Upper lobe of left lung (tissue), 6 donors: ENCODE results near the gene GMDS. TPM values are rescaled to one million over a fixed set of nuclear protein-coding genes. Genes with fewer than 3 reads are reported as not detected.

ENCODE experiments used
- ATAC-seq, 2 donors: fragments of 200-7000 bp; cut with Tn5 transposase; one replicate each; pipeline ENCODE4 v1.9.1; 2022; ENCODE audit warnings: mild to moderate bottlenecking in 2 of 2, moderate library complexity in 2 of 2; ENCODE audit not compliant: low FRiP score in 2 of 2
- DNase-seq, 2 donors: peaks; one replicate each; pipeline ENCODE4 v3.0.0-alpha.2; 2019 to 2020
- H3K27ac ChIP-seq, 4 donors: fragments of 200-600 bp; sonication (generic); one replicate each; pipeline ENCODE4 v1.5.1; 2016 to 2019
- H3K27me3 ChIP-seq, 4 donors: fragments of 200-600 bp; sonication (generic); one replicate each; pipeline ENCODE4 v1.5.1; 2017 to 2019
- H3K36me3 ChIP-seq, 4 donors: fragments of 200-600 bp; sonication (generic); one replicate each; pipeline ENCODE4 v1.5.1; 2016 to 2019
- H3K4me1 ChIP-seq, 4 donors: fragments of 200-600 bp; sonication (generic); one replicate each; pipeline ENCODE4 v1.5.1; 2018 to 2019
- H3K4me3 ChIP-seq, 4 donors: fragments of 200-600 bp; sonication (generic); one replicate each; pipeline ENCODE4 v1.5.1; 2017 to 2019; ENCODE audit warnings: mild to moderate bottlenecking in 2 of 4, moderate library complexity in 1 of 4
- H3K9me3 ChIP-seq, 4 donors: fragments of 200-600 bp; sonication (generic); one replicate each; pipeline ENCODE4 v1.5.1; 2018 to 2019
- EP300 ChIP-seq, 4 donors: sonication (generic); formaldehyde crosslinking; IDR thresholded peaks; one replicate each; pipeline ENCODE4 v1.5.1; 2017; ENCODE audit warnings: antibody characterized with exemption in 4 of 4, control low read depth in 2 of 4
- POLR2A ChIP-seq, 4 donors: fragments of 450-650 bp; IDR thresholded peaks; one replicate each; pipeline ENCODE4 v1.5.1; 2016 to 2017; ENCODE audit warnings: antibody characterized with exemption in 4 of 4, mild to moderate bottlenecking in 2 of 4
- POLR2AphosphoS5 ChIP-seq, 2 donors: sonication (generic); formaldehyde crosslinking; IDR thresholded peaks; one replicate each; pipeline ENCODE4 v1.5.1; 2017; ENCODE audit warnings: antibody characterized with exemption in 2 of 2
- WGBS, 2 donors: methylation state at CpG; one replicate each; pipeline ENCODE4 v1.1.5; 2017 to 2018; 5-methylcytosine and 5-hydroxymethylcytosine counted together
- total RNA-seq, 6 donors: library from RNA; depleted of rRNA in 4 of 6; stranded (reverse); fragments of >200 nt in 4 of 6; gene quantifications; one replicate each; pipeline versions ENCODE4 v1.1.0 to v1.2.1, GENCODE V29; 2016 to 2021
- TF ChIP-seq, protein P1 (sequence below), 6 experiments: fragments of 450-650 bp in 4 of 6; fragments of 200-600 bp in 2 of 6; sonication (generic) in 2 of 6; IDR thresholded peaks; one replicate each; pipeline ENCODE4 v1.5.1; 2016 to 2019; ENCODE audit warnings: antibody characterized with exemption in 6 of 6
- donor health status: DM: no; HTN: no; CAD: no; lungs with moderate emphysema.
- donor health status: DM: no; HTN: yes; CAD: no; lungs with severe emphysema.

Gene GMDS
- total RNA-seq, 6 donors from 2014 or later, result 7.6 to 17.8 (median 14.1) TPM

DNA sequence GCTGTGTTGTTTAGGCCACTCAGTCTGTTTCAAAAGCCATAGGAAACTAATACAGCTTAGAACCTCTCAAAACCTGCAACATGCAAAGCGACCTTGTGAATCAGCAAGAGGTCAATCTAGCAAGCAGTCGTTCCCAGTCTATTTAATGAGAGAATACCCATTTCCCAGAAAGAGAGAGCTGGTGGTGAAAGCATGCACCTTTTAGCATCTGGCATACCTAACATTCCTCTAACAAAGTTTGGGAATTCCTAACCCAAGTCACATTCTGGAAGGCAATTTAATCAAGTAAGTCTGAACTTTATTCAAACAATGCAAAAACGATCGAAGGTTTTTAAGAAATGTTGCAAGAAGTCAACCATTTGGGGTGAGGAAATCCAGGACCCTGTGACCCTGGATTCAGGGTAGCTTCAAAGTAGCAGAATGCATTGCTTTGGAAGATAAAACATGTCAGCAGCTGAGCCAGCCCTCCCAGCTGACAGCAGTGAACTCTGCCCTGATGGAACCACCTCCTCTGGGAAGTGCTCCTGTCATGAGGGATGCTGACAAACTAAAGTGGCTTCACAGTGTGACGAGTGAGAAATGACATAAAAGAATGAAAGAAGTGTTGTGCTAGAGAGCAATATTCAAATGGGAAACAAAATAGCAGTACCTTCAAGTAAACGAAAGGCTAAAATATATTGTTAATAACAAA, 104.8 kb downstream of the GMDS start:
- Histone ChIP-seq H3K9me3 (no peaks in the 10 kb centered on the region), H3K36me3 (no peaks in the 10 kb centered on the region), H3K27me3 (no peaks in the 10 kb centered on the region), H3K27ac (no peak overlapping the region), H3K4me1 (no peaks in the 10 kb centered on the region), H3K4me3 (no peak overlapping the region)
- DNase-seq (no peak), ATAC-seq (no peak)
- WGBS, 2 donors, result 70 to 86% methylated on average over 6 of the region's 6 CpGs
- TF ChIP-seq, protein P1, sequence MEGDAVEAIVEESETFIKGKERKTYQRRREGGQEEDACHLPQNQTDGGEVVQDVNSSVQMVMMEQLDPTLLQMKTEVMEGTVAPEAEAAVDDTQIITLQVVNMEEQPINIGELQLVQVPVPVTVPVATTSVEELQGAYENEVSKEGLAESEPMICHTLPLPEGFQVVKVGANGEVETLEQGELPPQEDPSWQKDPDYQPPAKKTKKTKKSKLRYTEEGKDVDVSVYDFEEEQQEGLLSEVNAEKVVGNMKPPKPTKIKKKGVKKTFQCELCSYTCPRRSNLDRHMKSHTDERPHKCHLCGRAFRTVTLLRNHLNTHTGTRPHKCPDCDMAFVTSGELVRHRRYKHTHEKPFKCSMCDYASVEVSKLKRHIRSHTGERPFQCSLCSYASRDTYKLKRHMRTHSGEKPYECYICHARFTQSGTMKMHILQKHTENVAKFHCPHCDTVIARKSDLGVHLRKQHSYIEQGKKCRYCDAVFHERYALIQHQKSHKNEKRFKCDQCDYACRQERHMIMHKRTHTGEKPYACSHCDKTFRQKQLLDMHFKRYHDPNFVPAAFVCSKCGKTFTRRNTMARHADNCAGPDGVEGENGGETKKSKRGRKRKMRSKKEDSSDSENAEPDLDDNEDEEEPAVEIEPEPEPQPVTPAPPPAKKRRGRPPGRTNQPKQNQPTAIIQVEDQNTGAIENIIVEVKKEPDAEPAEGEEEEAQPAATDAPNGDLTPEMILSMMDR (IDR thresholded peaks at IDR 0.05), result no peak

- Histone ChIP-seq H3K9me3 (no peaks in the 10 kb centered on the region), H3K27ac (no peak overlapping the region), H3K27me3 (no peaks in the 10 kb centered on the region), H3K4me3 (no peak overlapping the region), H3K36me3 (no peaks in the 10 kb centered on the region), H3K4me1 (no peaks in the 10 kb centered on the region)
- TF ChIP-seq, protein P1 (IDR thresholded peaks at IDR 0.05), result no peak
- TF ChIP-seq POLR2A (IDR thresholded peaks at IDR 0.05), result no peak
- no peak for ATAC-seq
- WGBS, 2 donors, result 94 to 96% methylated on average over 2 of the region's 2 CpGs
- no peak for DNase-seq
Measured at GRCh38 chr6:2135401-2135800, 110.0 kb downstream of the GMDS start.

GRCh38 chr6:2134554-2134953, 110.9 kb downstream of the GMDS start:
- Histone ChIP-seq H3K4me1 (no peaks in the 10 kb centered on the region), H3K4me3 (no peak overlapping the region), H3K36me3 (no peaks in the 10 kb centered on the region), H3K27ac (no peak overlapping the region), H3K9me3 (no peaks in the 10 kb centered on the region), H3K27me3 (no peaks in the 10 kb centered on the region)
- TF ChIP-seq EP300 (IDR thresholded peaks at IDR 0.05) (no peak), POLR2A (IDR thresholded peaks at IDR 0.05) (no peak), POLR2AphosphoS5 (IDR thresholded peaks at IDR 0.05) (no peak)
- TF ChIP-seq, protein P1 (IDR thresholded peaks at IDR 0.05), result no peak
- DNase-seq, result no peak
- no peak for ATAC-seq

DNA sequence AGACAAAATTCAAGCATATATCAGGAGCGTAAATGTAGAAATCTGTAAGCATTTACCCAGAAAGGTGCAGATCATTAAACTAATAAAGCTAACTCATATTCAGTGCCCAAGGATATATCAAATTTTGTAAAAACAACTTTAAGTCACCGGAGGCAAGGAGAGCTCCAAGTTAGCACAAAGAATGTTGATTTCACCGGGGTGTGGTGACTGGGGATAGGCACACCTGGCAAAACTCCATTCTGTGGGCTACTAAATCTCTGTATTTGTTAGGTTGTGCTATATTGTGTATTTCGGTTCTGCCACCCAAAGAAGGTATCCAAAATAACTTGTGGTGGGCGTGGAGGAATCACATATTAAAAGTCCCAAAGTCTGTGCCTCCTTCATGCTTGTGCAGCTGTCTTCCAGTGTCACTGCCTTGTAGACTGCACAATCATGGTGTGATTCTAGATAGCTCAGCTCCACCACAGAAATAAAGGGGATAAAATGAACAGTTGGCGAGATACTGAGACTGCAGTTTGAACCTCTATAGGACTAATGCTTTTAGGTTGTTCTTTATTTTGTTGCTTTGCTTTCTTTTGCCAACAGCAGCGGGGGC, 111.6 kb downstream of the GMDS start:
- DNase-seq, result no peak
- H3K27ac ChIP-seq, result no peak overlapping the region
- no peaks in the 10 kb centered on the region for H3K9me3 ChIP-seq
- H3K4me3 ChIP-seq, result no peak overlapping the region
- 87 to 96% methylated on average over 7 of the region's 7 CpGs for WGBS, 2 donors
- no peaks in the 10 kb centered on the region for H3K36me3 ChIP-seq
- no peak for ATAC-seq
- TF ChIP-seq POLR2AphosphoS5 (IDR thresholded peaks at IDR 0.05), result no peak
- TF ChIP-seq, protein P1 (IDR thresholded peaks at IDR 0.05), result no peak
- no peak for TF ChIP-seq EP300 (IDR thresholded peaks at IDR 0.05)
- no peak for TF ChIP-seq POLR2A (IDR thresholded peaks at IDR 0.05)
- H3K4me1 ChIP-seq, result no peaks in the 10 kb centered on the region
- H3K27me3 ChIP-seq, result no peaks in the 10 kb centered on the region

DNA sequence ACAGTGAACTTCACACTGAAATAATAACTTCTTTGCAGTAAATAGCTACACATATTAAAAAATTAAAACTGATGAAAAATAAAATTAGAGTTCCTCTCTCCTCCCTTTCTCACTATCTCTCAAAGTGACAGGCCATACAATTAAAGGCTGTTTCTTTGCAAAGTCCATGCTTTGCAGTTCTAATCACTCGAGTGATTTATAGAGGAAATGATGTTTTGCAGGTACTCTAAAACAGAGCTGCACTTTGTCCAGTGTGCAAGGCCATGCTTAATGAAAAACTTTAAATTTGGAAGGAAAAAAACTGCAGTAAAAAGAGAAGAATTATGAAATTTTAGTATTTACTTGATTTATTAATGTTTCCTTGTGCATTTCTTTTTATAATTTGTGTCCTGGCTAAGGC, 112.5 kb downstream of the GMDS start:
- H3K27ac ChIP-seq, result no peak overlapping the region
- WGBS, 2 donors, result 56 to 64% methylated on average over 1 of the region's 1 CpG
- TF ChIP-seq POLR2A (IDR thresholded peaks at IDR 0.05) (no peak), EP300 (IDR thresholded peaks at IDR 0.05) (no peak), POLR2AphosphoS5 (IDR thresholded peaks at IDR 0.05) (no peak)
- TF ChIP-seq, protein P1 (IDR thresholded peaks at IDR 0.05), result no peak
- H3K4me1 ChIP-seq, result no peaks in the 10 kb centered on the region
- ATAC-seq (no peak), DNase-seq (no peak)
- H3K27me3 ChIP-seq, result no peaks in the 10 kb centered on the region
- no peaks in the 10 kb centered on the region for H3K36me3 ChIP-seq
- H3K4me3 ChIP-seq, result no peak overlapping the region
- no peaks in the 10 kb centered on the region for H3K9me3 ChIP-seq
